ENCODE results near the gene BRPF3. TPM values are rescaled to one million over a fixed set of nuclear protein-coding genes. Genes with fewer than 3 reads are reported as not detected.

BRPF3 gene
- total and polyA plus RNA-seq, 3 experiments from 2014 or later = 8.4 to 26.4 (median 22.4) TPM

DNA sequence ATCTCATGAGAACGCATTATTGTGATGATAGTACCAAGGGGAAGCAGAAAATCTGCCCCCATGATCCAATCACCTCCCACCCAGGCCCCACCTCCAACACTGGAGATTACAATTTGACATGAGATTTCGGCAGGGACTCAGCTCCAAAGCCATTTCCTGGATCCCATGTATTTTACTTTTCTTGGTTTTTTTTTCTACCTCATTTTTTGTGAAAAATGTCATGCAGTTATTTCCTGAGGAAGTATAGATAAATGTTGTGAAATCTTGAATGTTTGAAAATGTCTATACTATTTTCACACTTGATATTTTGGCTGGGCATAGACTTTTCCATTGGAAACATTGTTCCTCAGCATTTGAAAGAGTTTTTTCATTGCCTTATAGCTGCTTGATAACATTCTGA, 9.1 kb upstream of the BRPF3 start:
- H3K4me3 ChIP-seq (ENCODE audit: low read length) = no peak overlapping the region
- CTCF ChIA-PET = no interaction called here
- H3K9me3 ChIP-seq (ENCODE audit: low read length) = no peaks in the 10 kb centered on the region
- no peak for DNase-seq
- no peak overlapping the region for H3K27ac ChIP-seq (ENCODE audit: low read depth, low read length)
- peaks cover 0 to 12% (median 1%) of the 10 kb centered on the region in 3 donors for H3K36me3 Mint-ChIP-seq
- H3K4me3 Mint-ChIP-seq = no peak overlapping the region
- no peaks in the 10 kb centered on the region for H3K36me3 ChIP-seq (ENCODE audit: insufficient read depth, low read length)
- H3K4me1 ChIP-seq (ENCODE audit: insufficient read depth, low read length) = no peaks in the 10 kb centered on the region
- peaks cover 0 to 1% of the 10 kb centered on the region in 2 donors for H3K27me3 Mint-ChIP-seq
- no peaks in the 10 kb centered on the region for H3K4me1 Mint-ChIP-seq
- peaks cover 0 to 7% (median 0%) of the 10 kb centered on the region in 5 donors for H3K9me3 Mint-ChIP-seq
- POLR2A ChIA-PET = no interaction called here
- H3K27ac Mint-ChIP-seq = no peak overlapping the region
- H3K27me3 ChIP-seq (ENCODE audit: insufficient read depth, low read length, poor library complexity, severe bottlenecking) = no peaks in the 10 kb centered on the region

DNA sequence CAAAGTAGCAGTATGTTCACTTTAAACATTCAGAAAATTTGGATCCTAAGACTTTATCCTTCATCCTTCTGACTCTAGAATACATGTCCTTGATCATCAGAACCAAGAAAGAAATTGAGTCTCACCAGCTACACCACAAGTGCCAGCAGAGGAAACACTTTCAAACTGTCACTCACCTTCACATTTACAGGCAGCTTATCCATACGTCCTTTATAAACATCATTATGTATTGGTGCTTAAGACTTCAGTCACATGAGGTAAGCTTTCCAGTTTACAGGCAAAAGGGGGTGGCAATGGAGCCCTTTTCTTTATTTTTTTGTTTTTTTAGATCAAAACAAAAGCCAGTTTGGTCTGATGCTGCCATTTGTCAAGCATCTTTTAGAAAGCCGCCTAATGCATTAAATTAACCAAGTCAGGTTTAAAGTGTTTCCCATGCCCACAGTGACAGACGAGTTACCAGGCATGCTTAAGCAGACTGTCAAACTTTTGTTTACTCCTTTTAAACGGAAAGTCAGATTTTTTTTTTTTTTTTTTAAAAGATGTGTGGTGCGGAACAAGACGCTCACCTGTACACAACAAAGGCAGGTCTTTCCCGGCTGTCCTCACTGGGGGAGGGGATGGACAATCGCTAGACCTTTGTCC, 952 bp upstream of the BRPF3 start:
- Mint-ChIP-seq H3K27me3 (no peaks in the 10 kb centered on the region), H3K4me3 (peak overlapping the region; percentile 83 to 97 (median 89)), H3K27ac (peak overlapping the region; percentile 88 to 98 (median 94)), H3K4me1 (peaks cover 31 to 47% (median 40%) of the 10 kb centered on the region in 3 donors), H3K36me3 (peaks cover 0 to 12% (median 5%) of the 10 kb centered on the region in 3 donors), H3K9me3 (no peaks in the 10 kb centered on the region)
- Histone ChIP-seq H3K9me3 (ENCODE audit: low read length) (no peaks in the 10 kb centered on the region), H3K4me1 (ENCODE audit: insufficient read depth, low read length) (peaks cover 22% of the 10 kb centered on the region), H3K4me3 (ENCODE audit: low read length) (peak overlapping the region; percentile 78), H3K36me3 (ENCODE audit: insufficient read depth, low read length) (peaks cover 5% of the 10 kb centered on the region), H3K27me3 (ENCODE audit: insufficient read depth, low read length, poor library complexity, severe bottlenecking) (no peaks in the 10 kb centered on the region), H3K27ac (ENCODE audit: low read depth, low read length) (peak overlapping the region; percentile 76)
- peak in 4 of 5 donors; percentile 5 to 58 (median 38) for DNase-seq
- ChIA-PET POLR2A (interaction anchor here (0.8 to 1.8 kb wide), 4 partner anchors 62 to 167 kb away, joined by 3 to 9 read pairs (median 4); no protein-coding TSS in a partner anchor), CTCF (interaction anchor here (1.0 to 2.2 kb wide), 6 partner anchors 55 to 167 kb away, joined by 3 to 16 read pairs (median 7); partner anchors contain the start of gene MAPK14)

GRCh38 chr6:36196880-36197548, 470 bp downstream of the BRPF3 start:
- peak overlapping the region; percentile 88 to 98 (median 93) for H3K4me3 Mint-ChIP-seq
- H3K36me3 Mint-ChIP-seq = peaks cover 0 to 26% (median 8%) of the 10 kb centered on the region in 3 donors
- DNase-seq = peak; percentile 97 to 100 (median 99)
- Histone ChIP-seq H3K27ac (ENCODE audit: low read depth, low read length) (peak overlapping the region; percentile 71), H3K36me3 (ENCODE audit: insufficient read depth, low read length) (peaks cover 13% of the 10 kb centered on the region), H3K4me1 (ENCODE audit: insufficient read depth, low read length) (peaks cover 36% of the 10 kb centered on the region), H3K9me3 (ENCODE audit: low read length) (no peaks in the 10 kb centered on the region), H3K27me3 (ENCODE audit: insufficient read depth, low read length, poor library complexity, severe bottlenecking) (no peaks in the 10 kb centered on the region), H3K4me3 (ENCODE audit: low read length) (peak overlapping the region; percentile 89)
- no peaks in the 10 kb centered on the region for H3K9me3 Mint-ChIP-seq
- POLR2A ChIA-PET = interaction anchor here (1.0 to 1.4 kb wide), 4 partner anchors 9 to 169 kb away, joined by 3 to 11 read pairs (median 6); partner anchors contain the start of genes MAPK13 and MAPK14
- peak overlapping the region; percentile 89 to 99 (median 91) for H3K27ac Mint-ChIP-seq
- CTCF ChIA-PET = interaction anchor here (0.6 to 3.8 kb wide), 2 partner anchors 76 to 101 kb away, joined by 3 to 16 read pairs; no protein-coding TSS in a partner anchor
- no peaks in the 10 kb centered on the region for H3K27me3 Mint-ChIP-seq
- peaks cover 42 to 61% (median 54%) of the 10 kb centered on the region in 3 donors for H3K4me1 Mint-ChIP-seq

GRCh38 chr6:36197739-36198221, 1.2 kb downstream of the BRPF3 start:
- peaks cover 44% of the 10 kb centered on the region for H3K4me1 ChIP-seq (ENCODE audit: insufficient read depth, low read length)
- Mint-ChIP-seq H3K36me3 (peaks cover 0 to 29% (median 8%) of the 10 kb centered on the region in 3 donors), H3K4me1 (peaks cover 50 to 69% (median 62%) of the 10 kb centered on the region in 3 donors), H3K9me3 (no peaks in the 10 kb centered on the region), H3K27ac (peak overlapping the region in 7 of 8 donors; percentile 82 to 99 (median 91)), H3K4me3 (peak overlapping the region; percentile 88 to 98 (median 93)), H3K27me3 (no peaks in the 10 kb centered on the region)
- ChIA-PET CTCF (interaction anchor here (3.8 kb wide), 1 partner anchor 102 kb away, joined by 16 read pairs; no protein-coding TSS in a partner anchor), POLR2A (interaction anchor here (0.6 to 1.4 kb wide), 3 partner anchors 8 to 76 kb away, joined by 3 to 5 read pairs (median 3); no protein-coding TSS in a partner anchor)
- peaks cover 13% of the 10 kb centered on the region for H3K36me3 ChIP-seq (ENCODE audit: insufficient read depth, low read length)
- no peaks in the 10 kb centered on the region for H3K27me3 ChIP-seq (ENCODE audit: insufficient read depth, low read length, poor library complexity, severe bottlenecking)
- H3K9me3 ChIP-seq (ENCODE audit: low read length) = no peaks in the 10 kb centered on the region
- H3K4me3 ChIP-seq (ENCODE audit: low read length) = peak overlapping the region; percentile 89
- peak overlapping the region; percentile 71 for H3K27ac ChIP-seq (ENCODE audit: low read depth, low read length)
- DNase-seq = no peak

DNA sequence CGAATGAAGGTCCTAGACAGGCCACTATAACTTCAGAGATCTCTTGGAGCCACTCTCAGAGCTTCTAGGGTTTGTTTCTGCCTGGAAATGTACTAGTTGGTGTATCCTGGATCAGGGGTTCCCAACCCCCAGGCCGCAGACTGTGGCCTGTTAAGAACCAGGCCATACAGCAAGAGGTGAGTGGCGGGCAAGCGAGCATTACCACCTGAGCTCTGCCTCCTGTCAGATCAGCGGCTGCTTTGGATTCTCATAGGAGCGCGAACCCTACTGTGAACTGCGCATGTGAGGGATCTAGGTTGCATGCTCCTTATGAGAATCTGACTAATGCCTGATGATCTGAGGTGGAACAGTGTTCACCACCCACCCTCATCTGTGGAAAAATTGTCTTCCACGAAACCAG, 2.4 kb downstream of the BRPF3 start:
- ChIA-PET CTCF (interaction anchor here (3.8 kb wide), 1 partner anchor 103 kb away, joined by 16 read pairs; no protein-coding TSS in a partner anchor), POLR2A (no interaction called here)
- Histone ChIP-seq H3K4me3 (ENCODE audit: low read length) (no peak overlapping the region), H3K27ac (ENCODE audit: low read depth, low read length) (no peak overlapping the region), H3K36me3 (ENCODE audit: insufficient read depth, low read length) (peaks cover 13% of the 10 kb centered on the region), H3K4me1 (ENCODE audit: insufficient read depth, low read length) (peaks cover 56% of the 10 kb centered on the region), H3K27me3 (ENCODE audit: insufficient read depth, low read length, poor library complexity, severe bottlenecking) (no peaks in the 10 kb centered on the region), H3K9me3 (ENCODE audit: low read length) (no peaks in the 10 kb centered on the region)
- Mint-ChIP-seq H3K27ac (peak overlapping the region in 4 of 8 donors; percentile 8 to 99 (median 46)), H3K4me3 (peak overlapping the region in 3 of 7 donors; percentile 19 to 94 (median 20)), H3K36me3 (peaks cover 0 to 29% (median 8%) of the 10 kb centered on the region in 3 donors), H3K27me3 (no peaks in the 10 kb centered on the region), H3K9me3 (no peaks in the 10 kb centered on the region), H3K4me1 (peaks cover 62 to 81% (median 74%) of the 10 kb centered on the region in 3 donors)
- no peak for DNase-seq

GRCh38 chr6:36200154-36200891, 3.8 kb downstream of the BRPF3 start:
- POLR2A ChIA-PET = interaction anchor here (1.4 kb wide), 1 partner anchor 172 kb away, joined by 3 read pairs; the partner anchor contains the start of gene MAPK14

GRCh38 chr6:36200998-36201596, 4.6 kb downstream of the BRPF3 start:
- Mint-ChIP-seq H3K27me3 (no peaks in the 10 kb centered on the region), H3K36me3 (peaks cover 0 to 41% (median 16%) of the 10 kb centered on the region in 3 donors), H3K4me3 (peak overlapping the region in 5 of 7 donors; percentile 33 to 70 (median 65)), H3K27ac (peak overlapping the region in 5 of 8 donors; percentile 2 to 95 (median 65)), H3K4me1 (peaks cover 74 to 91% (median 83%) of the 10 kb centered on the region in 3 donors), H3K9me3 (no peaks in the 10 kb centered on the region)
- no peaks in the 10 kb centered on the region for H3K9me3 ChIP-seq (ENCODE audit: low read length)
- H3K36me3 ChIP-seq (ENCODE audit: insufficient read depth, low read length) = peaks cover 17% of the 10 kb centered on the region
- no peaks in the 10 kb centered on the region for H3K27me3 ChIP-seq (ENCODE audit: insufficient read depth, low read length, poor library complexity, severe bottlenecking)
- H3K27ac ChIP-seq (ENCODE audit: low read depth, low read length) = no peak overlapping the region
- peak overlapping the region; percentile 29 for H3K4me3 ChIP-seq (ENCODE audit: low read length)
- peaks cover 60% of the 10 kb centered on the region for H3K4me1 ChIP-seq (ENCODE audit: insufficient read depth, low read length)
- ChIA-PET CTCF (interaction anchor here (1.3 kb wide), 1 partner anchor 173 kb away, joined by 6 read pairs; the partner anchor contains the start of gene MAPK14), POLR2A (interaction anchor here (1.4 kb wide), 1 partner anchor 173 kb away, joined by 3 read pairs; the partner anchor contains the start of gene MAPK14)
- DNase-seq = no peak

More at GRCh38 chr6:36200154-36200891, 3.8 kb downstream of the BRPF3 start:
- Mint-ChIP-seq H3K36me3 (peaks cover 0 to 35% (median 9%) of the 10 kb centered on the region in 3 donors), H3K27me3 (no peaks in the 10 kb centered on the region), H3K4me3 (peak overlapping the region in 1 of 7 donors; percentile 94), H3K4me1 (peaks cover 72 to 91% (median 83%) of the 10 kb centered on the region in 3 donors), H3K9me3 (no peaks in the 10 kb centered on the region), H3K27ac (peak overlapping the region in 2 of 8 donors; percentile 4 to 65)
- no peak overlapping the region for H3K4me3 ChIP-seq (ENCODE audit: low read length)
- CTCF ChIA-PET = interaction anchor here (1.3 to 3.8 kb wide), 2 partner anchors 105 to 172 kb away, joined by 6 to 16 read pairs; partner anchors contain the start of gene MAPK14
- H3K27me3 ChIP-seq (ENCODE audit: insufficient read depth, low read length, poor library complexity, severe bottlenecking) = no peaks in the 10 kb centered on the region
- peaks cover 17% of the 10 kb centered on the region for H3K36me3 ChIP-seq (ENCODE audit: insufficient read depth, low read length)
- no peaks in the 10 kb centered on the region for H3K9me3 ChIP-seq (ENCODE audit: low read length)
- no peak overlapping the region for H3K27ac ChIP-seq (ENCODE audit: low read depth, low read length)
- peaks cover 66% of the 10 kb centered on the region for H3K4me1 ChIP-seq (ENCODE audit: insufficient read depth, low read length)
- DNase-seq = no peak
